H9 (cell line): Measurements from ENCODE around the gene AP2A2. TPM values are rescaled to one million over a fixed set of nuclear protein-coding genes. Genes with fewer than 3 reads are reported as not detected.

Experiments used
- DNase-seq: peaks from one replicate; pipeline ENCODE4 v3.0.0-alpha.2; 2017
- H2AFZ ChIP-seq: one replicate; pipeline ENCODE4 v1.6.1; 2013; ENCODE audit warnings: mild to moderate bottlenecking, low read length, control low read depth, moderate library complexity
- H2AK5ac ChIP-seq: 2 replicates; pipeline ENCODE4 v1.6.1; 2013; ENCODE audit warnings: low read length, control low read depth, mixed read lengths; ENCODE audit not compliant: insufficient read length
- H2BK120ac ChIP-seq: one replicate; pipeline ENCODE4 v1.6.1; 2013; ENCODE audit warnings: low read depth, mild to moderate bottlenecking, low read length, control low read depth, inconsistent platforms; ENCODE audit not compliant: poor library complexity, severe bottlenecking
- H2BK12ac ChIP-seq: 2 replicates; pipeline ENCODE4 v1.6.1; 2013; ENCODE audit warnings: low read length, control low read depth, mixed read lengths, low read depth; ENCODE audit not compliant: insufficient read length
- H2BK15ac ChIP-seq: 2 replicates; pipeline ENCODE4 v1.6.1; 2013; ENCODE audit warnings: low read depth, low read length, control low read depth
- H2BK20ac ChIP-seq: one replicate; pipeline ENCODE4 v1.6.1; 2013; ENCODE audit warnings: low read depth, mild to moderate bottlenecking, low read length, control low read depth, inconsistent platforms; ENCODE audit not compliant: poor library complexity, severe bottlenecking
- H2BK5ac ChIP-seq: 2 replicates; pipeline ENCODE4 v1.6.1; 2013; ENCODE audit warnings: low read length, control low read depth, mixed read lengths; ENCODE audit not compliant: insufficient read length
- H3K14ac ChIP-seq: 2 replicates; pipeline ENCODE4 v1.6.1; 2013; ENCODE audit warnings: low read length, control low read depth; ENCODE audit not compliant: insufficient read depth
- H3K18ac ChIP-seq: 2 replicates; pipeline ENCODE4 v1.6.1; 2013; ENCODE audit warnings: low read depth, mild to moderate bottlenecking, mixed read lengths, low read length, control low read depth; ENCODE audit not compliant: insufficient read length
- H3K23ac ChIP-seq: 2 replicates; pipeline ENCODE4 v1.6.1; 2013; ENCODE audit warnings: low read length, control low read depth, mixed read lengths, low read depth; ENCODE audit not compliant: insufficient read length
- H3K23me2 ChIP-seq: 2 replicates; pipeline ENCODE4 v1.6.1; 2013; ENCODE audit warnings: low read depth, mild to moderate bottlenecking, mixed read lengths, low read length, control low read depth; ENCODE audit not compliant: insufficient read length, poor library complexity, severe bottlenecking
- H3K27ac ChIP-seq: 2 replicates; pipeline ENCODE4 v1.5.1; 2013; ENCODE audit warnings: low read length, control low read depth, mixed read lengths, low read depth; ENCODE audit not compliant: insufficient read length
- H3K27me3 ChIP-seq: 2 replicates; pipeline ENCODE4 v1.6.1; 2013; ENCODE audit warnings: low read length, control low read depth, inconsistent platforms; ENCODE audit not compliant: insufficient read depth
- H3K4ac ChIP-seq: 2 replicates; pipeline ENCODE4 v1.6.1; 2013; ENCODE audit warnings: low read depth, mild to moderate bottlenecking, control low read depth, inconsistent platforms, low read length, moderate library complexity
- H3K4me1 ChIP-seq: 2 replicates; pipeline ENCODE4 v1.6.1; 2013; ENCODE audit warnings: low read length, control low read depth, inconsistent platforms; ENCODE audit not compliant: insufficient read depth
- H3K4me2 ChIP-seq: 2 replicates; pipeline ENCODE4 v1.6.1; 2013; ENCODE audit warnings: low read length, control low read depth, mixed read lengths; ENCODE audit not compliant: insufficient read length, insufficient read depth
- H3K56ac ChIP-seq: 2 replicates; pipeline ENCODE4 v1.6.1; 2013; ENCODE audit warnings: low read depth, mild to moderate bottlenecking, mixed read lengths, low read length, control low read depth; ENCODE audit not compliant: insufficient read length
- H3K79me1 ChIP-seq: 2 replicates; pipeline ENCODE4 v1.6.1; 2013; ENCODE audit warnings: low read depth, mild to moderate bottlenecking, moderate library complexity, low read length, control low read depth, inconsistent platforms; ENCODE audit not compliant: insufficient read depth, poor library complexity, severe bottlenecking
- H3K79me2 ChIP-seq: 2 replicates; pipeline ENCODE4 v1.6.1; 2013; ENCODE audit warnings: low read length, control low read depth, inconsistent platforms; ENCODE audit not compliant: insufficient read depth
- H3K9ac ChIP-seq: 2 replicates; pipeline ENCODE4 v1.6.1; 2013; ENCODE audit warnings: low read length, control low read depth, mixed read lengths; ENCODE audit not compliant: insufficient read length; ENCODE audit errors: extremely low read depth
- H3K9me3 ChIP-seq: one replicate; pipeline ENCODE4 v1.6.1; 2013; ENCODE audit warnings: low read depth, low read length, inconsistent platforms; ENCODE audit not compliant: control insufficient read depth
- H3T11ph ChIP-seq: one replicate; pipeline ENCODE4 v1.6.1; 2013; ENCODE audit warnings: mild to moderate bottlenecking, low read length, control low read depth, inconsistent platforms
- H4K20me1 ChIP-seq: one replicate; pipeline ENCODE4 v1.6.1; 2013; ENCODE audit not compliant: control insufficient read depth, insufficient read length, insufficient read depth
- H4K5ac ChIP-seq: 2 replicates; pipeline ENCODE4 v1.6.1; 2013; ENCODE audit warnings: low read depth, mild to moderate bottlenecking, mixed read lengths, low read length, control low read depth; ENCODE audit not compliant: insufficient read length
- H4K8ac ChIP-seq: replicated peaks from 2 replicates; pipeline ENCODE4 v1.6.1; 2013; ENCODE audit warnings: low read length, control low read depth, mixed read lengths, low read depth; ENCODE audit not compliant: insufficient read length
- H4K91ac ChIP-seq: 2 replicates; pipeline ENCODE4 v1.6.1; 2013; ENCODE audit warnings: low read depth, mild to moderate bottlenecking, moderate library complexity, mixed read lengths, low read length, control low read depth; ENCODE audit not compliant: insufficient read length
- H3K27ac Mint-ChIP-seq, 3 experiments: 2 replicates in 2 of 3; 3 replicates in 1 of 3; pipeline ENCODE4 v1.8.0; 2020 to 2021; ENCODE audit warnings: mixed read lengths in 3 of 3, mild to moderate bottlenecking in 1 of 3, moderate library complexity in 1 of 3
- H3K27me3 Mint-ChIP-seq: 2 replicates; pipeline ENCODE4 v1.8.0; 2021; ENCODE audit warnings: low read depth, mild to moderate bottlenecking, moderate library complexity, mixed read lengths
- H3K36me3 Mint-ChIP-seq, 3 experiments: 2 replicates in 2 of 3; 3 replicates in 1 of 3; pipeline ENCODE4 v1.8.0; 2020 to 2021; ENCODE audit warnings: low read depth in 3 of 3, mixed read lengths in 3 of 3; ENCODE audit not compliant: insufficient read depth in 1 of 3
- H3K4me1 Mint-ChIP-seq, 2 experiments: 2 replicates each; pipeline ENCODE4 v1.8.0; 2020; ENCODE audit warnings: mixed read lengths in 2 of 2
- H3K4me3 Mint-ChIP-seq, 2 experiments: 2 replicates in 1 of 2; 3 replicates in 1 of 2; pipeline ENCODE4 v1.8.0; 2020 to 2021; ENCODE audit warnings: mild to moderate bottlenecking in 2 of 2, mixed read lengths in 2 of 2, moderate library complexity in 1 of 2
- H3K9me3 Mint-ChIP-seq, 2 experiments: 2 replicates in 1 of 2; 3 replicates in 1 of 2; pipeline ENCODE4 v1.8.0; 2020; ENCODE audit warnings: mild to moderate bottlenecking in 2 of 2, mixed read lengths in 2 of 2, moderate library complexity in 1 of 2
- CTCF ChIP-seq: fragments of 200-600 bp; sonication (generic); conservative IDR thresholded peaks from 3 replicates; pipeline ENCODE4 v1.8.0; 2021; ENCODE audit warnings: antibody characterized with exemption, mild to moderate bottlenecking
- WGBS: extraction: QIAGEN DNeasy Blood & Tissue Kit; methylation state at CpG from one replicate; pipeline ENCODE4 v1.1.7; 2013; ENCODE audit warnings: missing lambda C conversion rate, low lambda C conversion rate, mixed read lengths; ENCODE audit not compliant: insufficient read length; ENCODE audit errors: extremely low coverage; 5-methylcytosine and 5-hydroxymethylcytosine counted together
- total RNA-seq: library from RNA; stranded (reverse); gene quantifications from 2 replicates; pipeline ENCODE4 v1.2.1, GENCODE V29; 2021

AP2A2 gene
- total RNA-seq, 1 experiment from 2014 or later = 53.7 TPM

DNA sequence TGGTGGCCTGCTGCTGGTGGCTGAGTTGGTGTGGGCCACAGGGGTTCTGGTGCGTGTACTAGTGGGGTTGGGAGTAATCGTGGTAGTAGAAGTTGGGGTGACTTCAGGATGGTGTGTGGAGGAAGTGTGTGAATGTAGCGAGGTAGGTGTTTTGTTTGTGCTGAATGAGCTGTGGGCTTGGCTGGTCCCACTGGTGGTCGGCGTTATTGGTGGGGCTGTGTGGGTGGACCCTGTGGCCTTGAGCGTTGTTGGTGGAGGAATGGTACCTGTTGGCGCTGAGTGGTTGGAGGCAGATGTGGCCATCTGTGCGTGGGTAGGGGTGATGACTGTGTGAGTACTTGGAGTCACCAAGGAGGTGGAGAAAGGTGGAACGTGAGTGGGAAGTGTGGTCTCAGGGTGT, 92.4 kb downstream of the AP2A2 start:
- Histone ChIP-seq H3K23ac (no peak overlapping the region), H3T11ph (no peak overlapping the region), H3K27me3 (no peaks in the 10 kb centered on the region), H2BK12ac (no peak overlapping the region), H2BK5ac (no peak overlapping the region), H3K23me2 (no peaks in the 10 kb centered on the region), H2BK15ac (no peak overlapping the region), H4K8ac (no peak overlapping the region), H3K79me1 (no peaks in the 10 kb centered on the region), H3K9ac (no peak overlapping the region), H2BK20ac (no peak overlapping the region), H3K56ac (no peak overlapping the region), H4K20me1 (peaks cover 2% of the 10 kb centered on the region), H3K79me2 (no peaks in the 10 kb centered on the region), H3K18ac (no peak overlapping the region), H3K14ac (no peak overlapping the region), H3K4me2 (no peak overlapping the region), H2BK120ac (no peak overlapping the region), H3K9me3 (peaks cover 6% of the 10 kb centered on the region), H4K5ac (no peak overlapping the region), H3K27ac (no peak overlapping the region), H3K4me1 (no peaks in the 10 kb centered on the region), H2AFZ (no peak overlapping the region), H2AK5ac (no peak overlapping the region), H3K4ac (no peak overlapping the region), H4K91ac (no peak overlapping the region)
- H3K36me3 Mint-ChIP-seq = peaks cover 13 to 19% (median 15%) of the 10 kb centered on the region in 3 experiments; a peak in 6 of 7 replicates
- peaks cover 14% of the 10 kb centered on the region for H3K27me3 Mint-ChIP-seq
- peaks cover 3 to 8% of the 10 kb centered on the region in 2 experiments; a peak in 2 of 4 replicates for H3K4me1 Mint-ChIP-seq
- H3K9me3 Mint-ChIP-seq = peaks cover 19 to 25% of the 10 kb centered on the region in 2 experiments
- DNase-seq = no peak
- TF ChIP-seq CTCF = no peak
- 0 out of 7 replicates have a peak overlapping the region, but pooled peaks of 1 of the 3 experiments have one; percentile 4 for H3K27ac Mint-ChIP-seq
- WGBS = 100% methylated on average over 1 of the region's 9 CpGs
- H3K4me3 Mint-ChIP-seq = no peak overlapping the region
